Stimulated activated CD8-positive, alpha-beta memory T cell treated with anti-CD3 and anti-CD28 coated beads, Interleukin-15, amount 100 ng/mL, for 4 hours (primary cell): Measurements from ENCODE around the gene VAPB.

Source experiments
- DNase-seq, 2 donors: peaks; one replicate each; pipeline ENCODE4 v3.0.0-alpha.2; 2020; ENCODE audit warnings: low read depth in 2 of 2

The VAPB gene

DNA sequence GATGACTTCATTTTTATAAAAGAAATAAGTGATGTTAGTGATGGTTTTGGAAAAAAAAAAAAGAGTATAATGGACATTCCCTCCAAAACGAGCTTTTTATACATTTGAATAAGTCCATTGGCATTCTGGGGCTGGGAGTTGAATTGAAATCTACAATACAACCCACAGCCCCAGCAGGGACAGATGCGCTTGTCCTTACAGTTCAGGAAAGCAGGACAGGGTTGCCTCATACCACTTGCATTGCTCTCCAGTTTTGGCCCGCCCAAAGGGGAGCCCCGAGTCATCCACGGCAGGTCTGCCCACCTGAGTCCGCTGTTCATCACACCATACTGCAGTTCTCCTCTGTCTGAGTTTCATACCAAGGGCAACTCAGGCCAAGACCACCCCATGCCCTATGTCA, 46.2 kb downstream of the VAPB start:
- DNase-seq: no peak

DNA sequence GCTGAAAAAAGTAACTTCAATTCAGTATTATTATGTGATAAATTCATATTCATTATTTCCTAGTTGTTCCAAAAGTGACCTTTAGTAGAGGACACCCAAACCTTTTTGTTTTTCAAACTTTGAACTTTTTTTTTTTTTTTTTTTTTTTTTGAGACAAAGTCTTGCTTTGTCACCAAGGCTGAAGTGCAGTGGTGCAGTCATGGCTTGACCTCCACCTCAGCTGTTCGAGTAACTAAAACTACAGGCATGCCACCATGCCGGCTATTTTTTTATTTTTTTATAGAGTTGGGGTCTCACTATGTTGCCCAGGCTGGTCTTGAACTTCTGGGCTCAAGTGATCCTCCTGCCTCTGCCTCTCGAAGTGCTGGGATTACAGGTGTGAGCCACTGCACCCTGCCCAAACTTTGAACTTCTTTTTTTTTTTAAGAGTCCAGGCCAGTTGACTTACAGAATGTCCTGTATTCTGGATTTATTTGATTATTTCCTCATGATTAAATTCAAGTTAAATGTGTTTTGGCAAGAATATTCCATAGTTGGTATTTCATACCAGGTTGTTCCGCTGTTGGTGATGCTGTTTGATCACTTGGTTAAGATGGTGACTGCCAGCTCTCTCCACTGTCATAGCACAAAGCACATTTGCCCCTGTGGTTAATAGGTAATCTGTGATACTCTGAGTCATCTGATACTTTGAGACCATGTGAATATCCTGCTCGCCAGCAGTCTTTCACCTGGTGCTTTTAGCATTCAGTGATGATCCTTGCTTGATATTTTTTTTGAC, 48.0 kb downstream of the VAPB start:
- DNase-seq: no peak

GRCh38 chr20:58438970-58439808, 50.2 kb downstream of the VAPB start:
- no peak for DNase-seq

- DNase-seq: no peak
Observed at GRCh38 chr20:58440021-58440767, 51.2 kb downstream of the VAPB start.

DNA sequence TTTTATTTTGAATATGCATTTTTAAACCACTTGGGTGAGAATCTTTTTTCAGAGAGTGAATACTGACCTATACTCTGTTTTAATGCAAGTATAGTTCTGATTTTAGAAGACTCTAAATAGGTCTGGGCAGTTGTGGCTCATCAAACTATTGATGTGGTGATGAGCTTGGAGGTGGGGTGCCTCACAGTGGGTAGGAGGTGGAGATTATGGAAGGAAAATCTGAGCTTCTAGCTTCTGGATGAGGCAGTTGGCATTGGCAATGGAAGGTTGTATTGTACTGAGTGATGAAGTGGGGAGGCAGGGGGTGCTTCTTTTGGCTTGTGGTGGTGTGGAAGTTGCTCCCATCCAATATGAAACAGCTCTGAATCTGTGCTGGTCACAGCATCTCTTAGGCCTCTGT, 52.7 kb downstream of the VAPB start:
- no peak for DNase-seq

GRCh38 chr20:58444746-58445255, 55.8 kb downstream of the VAPB start:
- no peak for DNase-seq

DNA sequence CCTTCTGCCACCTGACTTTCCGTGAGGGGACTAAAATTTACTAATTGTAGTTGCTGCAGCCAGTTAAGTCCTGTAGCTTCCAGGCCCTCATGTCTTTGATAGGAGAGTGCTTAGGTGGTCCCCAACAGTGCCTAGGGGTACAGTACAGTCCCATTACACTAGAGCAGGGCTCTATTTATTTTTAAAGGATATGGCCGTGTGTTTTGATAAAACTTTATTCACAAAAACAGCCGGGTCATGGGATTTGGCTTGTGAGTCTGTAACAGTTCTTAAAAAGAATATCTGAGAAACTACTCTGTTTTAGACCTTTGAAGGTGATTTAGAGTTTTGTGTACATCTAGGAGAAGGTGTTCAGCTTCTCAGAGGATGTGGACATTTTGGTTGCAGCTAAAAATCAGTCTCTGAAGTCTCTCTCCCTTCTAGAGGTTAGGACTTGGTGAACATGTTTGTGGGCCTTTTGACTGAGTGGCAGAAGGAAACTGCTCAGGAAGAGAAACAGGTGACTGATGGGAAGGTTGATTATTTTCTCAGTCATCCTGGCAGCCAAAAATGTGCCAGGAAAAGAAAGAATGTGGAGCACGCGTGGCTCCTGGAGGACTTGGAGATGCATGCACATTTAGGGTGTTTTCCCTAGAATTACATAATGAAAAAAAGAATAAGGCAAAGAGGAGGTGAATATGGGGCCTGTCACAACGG, 57.4 kb downstream of the VAPB start:
- no peak for DNase-seq

GRCh38 chr20:58446960-58447265, 57.9 kb downstream of the VAPB start:
- no peak for DNase-seq

DNA sequence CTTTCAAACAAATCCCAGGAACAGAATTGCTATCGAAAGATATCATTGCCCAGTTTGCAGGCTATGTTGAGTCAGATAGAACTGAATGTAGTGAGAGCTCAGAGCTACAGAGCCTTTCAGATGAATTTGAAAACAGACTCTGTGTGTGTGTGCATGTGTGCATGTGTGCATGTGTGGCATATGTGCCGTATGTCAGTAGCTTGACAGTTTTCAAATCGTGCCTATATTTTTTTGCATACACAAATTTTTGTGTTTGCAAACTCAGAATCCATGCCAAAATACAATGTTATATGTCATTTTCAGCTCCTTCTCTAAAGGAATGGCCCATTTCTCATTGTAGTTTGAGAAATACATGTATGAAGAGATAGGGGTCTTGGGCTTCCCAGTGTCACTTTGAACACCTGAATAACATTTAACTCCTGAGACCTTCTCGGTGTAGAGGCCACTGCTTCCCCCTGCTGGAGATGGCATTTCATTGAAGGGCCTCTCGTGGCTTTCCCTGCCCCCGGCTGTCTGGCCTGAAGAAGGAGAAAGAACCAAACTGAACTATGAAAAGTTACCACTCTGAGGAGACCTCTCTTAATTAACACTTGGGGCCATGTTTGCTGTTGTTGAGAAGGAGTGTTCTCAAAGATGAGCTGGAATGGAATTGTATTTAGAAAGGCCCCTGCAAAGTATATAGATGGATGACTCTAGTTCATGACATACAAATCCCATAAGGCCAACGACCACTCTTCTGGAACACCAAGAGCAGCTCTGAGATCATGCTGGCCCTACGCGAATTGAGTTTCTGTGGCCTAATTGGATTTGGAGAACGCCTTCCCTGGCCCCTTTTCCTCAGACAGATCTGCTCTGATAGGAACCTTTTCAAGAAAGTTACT, 58.7 kb downstream of the VAPB start:
- peak in 1 of 2 donors; percentile 21 for DNase-seq

DNA sequence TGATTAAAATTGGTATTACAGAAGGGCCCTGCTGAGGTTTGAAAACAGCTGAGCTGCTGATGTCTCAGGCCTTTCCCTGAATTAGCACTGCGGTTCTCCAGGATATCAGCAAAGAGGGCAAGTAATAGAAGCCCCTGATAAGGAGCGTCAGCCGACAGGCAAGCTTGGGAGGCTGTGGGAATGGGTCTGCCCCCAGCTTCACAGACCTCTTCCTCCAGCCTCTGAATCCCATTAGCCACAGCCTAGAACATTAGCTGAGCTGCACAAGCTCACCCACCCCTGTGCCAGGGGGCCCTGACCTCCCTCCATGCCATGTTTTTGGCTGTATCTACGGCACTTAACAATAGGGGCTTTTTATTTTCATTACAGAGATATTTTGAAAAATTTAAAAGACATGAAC, 59.9 kb downstream of the VAPB start:
- no peak for DNase-seq

DNA sequence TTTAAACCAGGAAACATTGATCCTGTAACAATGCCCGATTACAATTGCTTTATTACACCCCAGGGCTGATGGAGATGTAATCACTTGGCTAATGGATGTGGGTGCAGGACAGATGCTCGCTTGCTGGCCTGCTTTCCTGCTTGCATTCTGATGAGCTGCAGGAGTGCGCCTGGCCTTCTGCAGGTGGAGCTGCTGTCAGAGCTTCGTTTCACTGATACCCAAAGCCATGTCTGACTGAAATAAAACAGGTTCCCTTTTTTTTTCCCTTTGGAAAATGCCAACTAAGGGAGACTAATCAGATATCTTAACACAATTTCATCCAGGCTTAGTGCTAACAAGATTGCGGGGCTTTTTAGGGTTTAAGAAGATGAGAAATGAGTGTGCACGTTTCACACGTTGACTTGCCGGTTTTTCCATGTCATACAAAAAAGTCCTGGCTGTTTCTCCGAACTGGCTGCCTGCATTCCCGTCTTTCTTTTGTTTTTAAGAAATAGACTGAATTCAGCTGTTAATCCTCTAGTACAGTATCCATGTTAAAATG, 60.7 kb downstream of the VAPB start:
- no peak for DNase-seq

DNA sequence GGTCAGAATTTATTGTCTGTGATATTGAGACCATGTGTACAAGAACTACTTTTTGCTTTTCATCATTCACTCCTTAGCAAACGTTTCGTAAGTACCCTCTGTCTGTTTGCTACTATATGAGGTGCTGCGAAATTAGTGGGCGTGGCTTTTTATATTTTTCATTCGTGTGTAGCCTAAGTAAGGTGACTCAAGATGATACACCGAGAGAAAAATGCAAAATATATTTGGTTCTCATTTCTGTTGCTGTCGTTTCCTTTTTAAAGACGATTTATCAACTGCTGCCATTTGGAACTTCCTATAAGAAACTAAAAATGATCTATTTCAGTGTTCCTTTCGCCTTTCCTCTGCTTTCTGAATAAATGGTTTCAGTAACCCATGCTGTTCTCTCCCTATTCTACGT, 61.2 kb downstream of the VAPB start:
- DNase-seq: no peak

DNA sequence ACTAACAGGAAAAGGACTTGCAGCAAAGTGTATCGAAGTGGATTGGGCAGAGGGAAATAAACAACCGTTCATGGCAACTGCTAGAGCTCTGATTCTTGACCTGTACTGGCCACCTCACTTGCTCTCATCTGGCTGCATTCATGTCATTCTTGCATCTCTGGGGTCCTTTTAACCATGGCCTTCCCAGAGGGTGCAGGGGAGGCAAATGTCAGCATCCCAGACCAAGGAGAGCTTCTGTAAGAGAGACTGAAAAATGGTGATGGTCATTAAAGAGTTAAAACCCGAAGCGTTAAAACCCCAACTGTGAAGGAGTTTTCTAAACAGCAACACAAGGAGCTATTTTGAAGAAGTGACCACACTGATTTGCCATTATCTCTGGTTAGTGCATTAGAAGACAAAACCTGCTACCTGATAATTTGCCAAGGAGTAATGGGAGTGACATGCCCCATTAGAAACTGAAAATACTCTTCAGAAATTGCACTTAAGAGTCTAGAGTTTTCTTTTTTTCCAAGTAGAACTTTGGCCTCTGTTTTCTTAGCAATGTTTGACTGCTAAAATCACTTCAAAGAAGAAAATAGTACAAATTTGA, 63.7 kb downstream of the VAPB start:
- no peak for DNase-seq

DNA sequence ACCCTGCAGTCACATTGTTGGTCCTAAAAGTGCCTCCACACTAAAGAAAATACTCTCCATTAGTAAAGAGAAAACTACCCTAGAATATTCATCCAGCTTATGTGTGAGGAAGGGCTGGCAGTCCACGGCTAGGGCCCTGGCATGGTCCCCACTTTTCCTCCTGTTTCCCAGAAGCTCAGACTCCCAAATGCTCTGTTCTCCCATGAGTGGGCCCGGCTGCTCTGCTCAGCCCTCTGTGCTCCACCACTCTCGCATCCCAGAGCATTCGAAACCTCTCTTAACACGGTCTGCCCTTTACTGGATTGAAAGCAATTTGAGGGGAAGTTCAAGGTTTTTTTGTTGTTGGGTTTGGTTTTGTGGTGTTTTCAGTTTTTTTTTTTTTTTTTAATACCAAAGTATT, 64.4 kb downstream of the VAPB start:
- no peak for DNase-seq

DNA sequence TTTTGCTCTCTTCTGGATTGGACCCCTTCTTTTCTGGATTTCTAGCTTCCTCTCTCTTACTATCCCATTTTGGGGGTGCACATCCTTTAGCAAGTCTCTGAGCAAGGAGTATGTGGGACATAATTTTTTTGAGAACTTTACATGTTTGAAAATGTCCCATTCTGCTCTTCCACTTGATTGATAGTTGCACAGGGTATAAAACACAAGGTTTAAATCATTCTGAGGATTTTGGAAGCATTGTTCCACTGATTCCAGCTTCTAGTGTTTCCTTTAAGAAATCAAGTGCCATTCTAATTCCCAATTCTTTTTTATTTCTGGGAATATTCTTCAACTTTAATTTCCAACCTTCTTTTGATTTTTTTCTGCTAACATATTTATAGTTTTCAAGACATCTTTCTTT, 65.4 kb downstream of the VAPB start:
- no peak for DNase-seq

- no peak for DNase-seq
Observed at GRCh38 chr20:58457083-58457695, 68.2 kb downstream of the VAPB start.

GRCh38 chr20:58458342-58459057, 69.5 kb downstream of the VAPB start:
- no peak for DNase-seq

- DNase-seq: no peak
Observed at GRCh38 chr20:58459058-58459750, 70.2 kb downstream of the VAPB start.
